AG04449 (cell line): ENCODE measurements around the gene MED22.

ENCODE experiments used
- CTCF ChIA-PET: fragments of 350-600 bp; formaldehyde crosslinking; extraction: SDS; loops from one replicate; lab custom pipeline; 2021; ENCODE audit warnings: antibody characterized with exemption; lab: Yijun Ruan, JAX
- POLR2A ChIA-PET: fragments of 400-600, 350-600 bp; formaldehyde crosslinking; extraction: SDS; loops from one replicate; lab custom pipeline; 2020; ENCODE audit warnings: antibody characterized with exemption, inconsistent platforms; lab: Yijun Ruan, JAX
- DNase-seq: peaks from one replicate; pipeline ENCODE4 v3.0.0-alpha.2; 2010; ENCODE audit warnings: low read depth, low spot score
- H3K4me3 ChIP-seq: 2 replicates; pipeline ENCODE4 v1.5.1; 2011; ENCODE audit warnings: low read depth, mild to moderate bottlenecking, control low read depth, low read length
- TF ChIP-seq, protein P1 (sequence below): IDR thresholded peaks from one replicate; pipeline ENCODE4 v1.5.1; 2011; ENCODE audit warnings: mild to moderate bottlenecking, moderate library complexity, low read length, control low read depth, inconsistent platforms; ENCODE audit not compliant: insufficient read depth; ENCODE audit errors: missing control alignments

The MED22 gene

DNA sequence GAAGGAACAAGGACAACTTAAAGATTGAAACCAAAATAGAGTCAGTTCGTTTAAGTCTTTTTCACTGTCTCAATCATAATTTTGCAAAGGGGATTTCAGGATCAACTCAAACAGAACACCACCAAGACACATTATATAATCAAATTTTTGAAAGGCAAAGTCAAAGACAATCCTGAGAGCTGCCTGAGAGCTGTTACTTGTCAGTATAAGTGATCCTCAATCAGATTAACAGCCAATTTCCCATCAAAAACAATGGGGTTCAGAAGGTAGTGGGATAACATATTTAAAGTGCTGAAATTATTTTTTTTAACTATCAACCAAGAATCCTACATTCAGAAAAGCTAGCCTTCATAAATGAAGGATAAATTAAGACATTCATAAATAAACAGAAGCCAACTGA lies 53.7 kb downstream of the MED22 start:
- ChIA-PET POLR2A (no interaction called here), CTCF (no interaction called here)
- TF ChIP-seq, protein P1, sequence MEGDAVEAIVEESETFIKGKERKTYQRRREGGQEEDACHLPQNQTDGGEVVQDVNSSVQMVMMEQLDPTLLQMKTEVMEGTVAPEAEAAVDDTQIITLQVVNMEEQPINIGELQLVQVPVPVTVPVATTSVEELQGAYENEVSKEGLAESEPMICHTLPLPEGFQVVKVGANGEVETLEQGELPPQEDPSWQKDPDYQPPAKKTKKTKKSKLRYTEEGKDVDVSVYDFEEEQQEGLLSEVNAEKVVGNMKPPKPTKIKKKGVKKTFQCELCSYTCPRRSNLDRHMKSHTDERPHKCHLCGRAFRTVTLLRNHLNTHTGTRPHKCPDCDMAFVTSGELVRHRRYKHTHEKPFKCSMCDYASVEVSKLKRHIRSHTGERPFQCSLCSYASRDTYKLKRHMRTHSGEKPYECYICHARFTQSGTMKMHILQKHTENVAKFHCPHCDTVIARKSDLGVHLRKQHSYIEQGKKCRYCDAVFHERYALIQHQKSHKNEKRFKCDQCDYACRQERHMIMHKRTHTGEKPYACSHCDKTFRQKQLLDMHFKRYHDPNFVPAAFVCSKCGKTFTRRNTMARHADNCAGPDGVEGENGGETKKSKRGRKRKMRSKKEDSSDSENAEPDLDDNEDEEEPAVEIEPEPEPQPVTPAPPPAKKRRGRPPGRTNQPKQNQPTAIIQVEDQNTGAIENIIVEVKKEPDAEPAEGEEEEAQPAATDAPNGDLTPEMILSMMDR: no peak
- no peak for DNase-seq
- H3K4me3 ChIP-seq: no peak overlapping the region

DNA sequence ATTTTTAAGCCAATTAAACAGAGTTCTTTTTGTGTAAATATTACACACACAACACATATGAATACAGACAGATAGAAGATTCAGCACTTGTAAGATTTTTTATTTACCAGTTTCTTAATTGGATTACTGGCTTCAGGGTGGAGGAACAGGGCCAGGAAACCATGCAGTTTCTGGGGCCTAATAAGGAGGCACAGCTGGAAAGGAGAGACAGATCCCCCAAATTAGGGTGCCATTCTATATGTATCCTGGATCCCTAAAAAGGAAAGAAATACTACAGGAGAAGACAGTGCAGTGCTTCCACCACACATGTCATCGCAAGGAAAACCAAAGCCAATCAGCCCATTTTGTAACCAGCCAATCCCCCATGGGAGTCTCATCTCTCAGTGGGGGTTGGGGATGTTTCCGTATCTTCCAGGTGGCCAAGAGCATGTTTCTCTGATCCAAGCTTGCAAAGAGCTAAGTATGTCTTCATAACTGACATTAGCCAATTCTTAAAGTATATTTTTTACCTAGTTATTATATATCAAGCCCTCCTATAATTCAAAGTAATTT lies 57.1 kb downstream of the MED22 start:
- TF ChIP-seq, protein P1: no peak
- DNase-seq: no peak
- ChIA-PET CTCF (interaction anchor here (1.1 kb wide), 1 partner anchor 12 kb away, joined by 3 read pairs; no protein-coding TSS in a partner anchor), POLR2A (no interaction called here)
- no peak overlapping the region for H3K4me3 ChIP-seq
